Hematopoietic multipotent progenitor cell treated with erythropoietin and hydrocortisone succinate and interleukin-3 and kit ligand, for 15 days (in vitro differentiated cells): ENCODE data around the gene RNF11.
A peak's percentile ranks its signal among the peaks of the same experiment; 100 is the strongest.

Source experiments
- DNase-seq: peaks from one replicate; pipeline ENCODE4 v3.0.0-alpha.2; 2015; ENCODE audit warnings: low spot score

Gene RNF11

GRCh38 chr1:51265618-51266017 lies 29.5 kb downstream of the RNF11 start:
- DNase-seq: no peak

- no peak for DNase-seq
These were observed 30.1 kb downstream of the RNF11 start for GRCh38 chr1:51266181-51266580.

- DNase-seq: no peak
These were observed 30.7 kb downstream of the RNF11 start for GRCh38 chr1:51266791-51267190.

GRCh38 chr1:51268634-51269033 lies 32.6 kb downstream of the RNF11 start:
- DNase-seq: no peak

GRCh38 chr1:51270751-51271150 lies 34.7 kb downstream of the RNF11 start:
- no peak for DNase-seq

GRCh38 chr1:51272916-51273315 lies 36.8 kb downstream of the RNF11 start:
- DNase-seq: no peak

GRCh38 chr1:51274676-51275075 lies 38.6 kb downstream of the RNF11 start:
- DNase-seq: no peak

- no peak for DNase-seq
These were observed 40.2 kb downstream of the RNF11 start for GRCh38 chr1:51276286-51276685.

- peak; percentile 34 for DNase-seq
These were observed 44.4 kb downstream of the RNF11 start for GRCh38 chr1:51280321-51280978.

- DNase-seq: no peak
These were observed 45.7 kb downstream of the RNF11 start for GRCh38 chr1:51281807-51282206.

- no peak for DNase-seq
These were observed 46.5 kb downstream of the RNF11 start for GRCh38 chr1:51282605-51283004.

- DNase-seq: no peak
These were observed 47.9 kb downstream of the RNF11 start for GRCh38 chr1:51283979-51284378.

GRCh38 chr1:51284487-51284954 lies 48.4 kb downstream of the RNF11 start:
- DNase-seq: peak; percentile 99

GRCh38 chr1:51285055-51285454 lies 49.0 kb downstream of the RNF11 start:
- peak; percentile 54 for DNase-seq

GRCh38 chr1:51287966-51288365 lies 51.9 kb downstream of the RNF11 start:
- DNase-seq: no peak

GRCh38 chr1:51288578-51288977 lies 52.5 kb downstream of the RNF11 start:
- DNase-seq: no peak

- DNase-seq: no peak
These were observed 53.8 kb downstream of the RNF11 start for GRCh38 chr1:51289676-51290488.

GRCh38 chr1:51290489-51290847 lies 54.4 kb downstream of the RNF11 start:
- DNase-seq: no peak

GRCh38 chr1:51293898-51294515 lies 57.9 kb downstream of the RNF11 start:
- no peak for DNase-seq

- DNase-seq: peak; percentile 94
These were observed 58.6 kb downstream of the RNF11 start for GRCh38 chr1:51294566-51295184.

- DNase-seq: no peak
These were observed 59.9 kb downstream of the RNF11 start for GRCh38 chr1:51295926-51296325.
